HepG2 (cell line): ENCODE results near the gene MAP3K1.

Source experiments
- GLI4 ChIP-seq: sonication (generic); formaldehyde crosslinking; IDR thresholded peaks from 2 replicates; pipeline ENCODE4 v1.5.1; 2020; ENCODE audit warnings: missing genetic modification reagents, mild to moderate bottlenecking, moderate library complexity, borderline replicate concordance
- PBX3 ChIP-seq: sonication (generic); formaldehyde crosslinking; IDR thresholded peaks from 2 replicates; pipeline ENCODE4 v1.8.1; 2023; ENCODE audit warnings: missing genetic modification reagents, inconsistent platforms, borderline replicate concordance
- SP2 ChIP-seq: sonication (generic); formaldehyde crosslinking; IDR thresholded peaks from 2 replicates; pipeline ENCODE4 v1.5.1; 2020; ENCODE audit warnings: mild to moderate bottlenecking, missing genetic modification reagents
- TGIF2 ChIP-seq: IDR thresholded peaks from 2 replicates; pipeline ENCODE4 v1.6.1; 2016; ENCODE audit warnings: control low read depth, missing compliant biosample characterization
- ZBTB21 ChIP-seq: sonication (generic); formaldehyde crosslinking; IDR thresholded peaks from 2 replicates; pipeline ENCODE4 v1.4.0; 2020; ENCODE audit warnings: missing genetic modification reagents
- ZNF274 ChIP-seq: sonication (generic); formaldehyde crosslinking; IDR thresholded peaks from 2 replicates; pipeline ENCODE4 v1.5.1; 2020; ENCODE audit warnings: mild to moderate bottlenecking, missing genetic modification reagents
- ZNF362 ChIP-seq: sonication (generic); formaldehyde crosslinking; IDR thresholded peaks from 2 replicates; pipeline ENCODE4 v1.4.0; 2020; ENCODE audit warnings: missing genetic modification reagents, mild to moderate bottlenecking, borderline replicate concordance
- TF ChIP-seq, protein P1 (sequence below): IDR thresholded peaks from 2 replicates; pipeline ENCODE4 v1.6.1; 2012; ENCODE audit warnings: inconsistent platforms
- TF ChIP-seq, protein P2 (sequence below): sonication (generic); formaldehyde crosslinking; IDR thresholded peaks from 2 replicates; pipeline ENCODE4 v1.8.1; 2022; ENCODE audit warnings: mild to moderate bottlenecking, missing genetic modification reagents

DNA sequence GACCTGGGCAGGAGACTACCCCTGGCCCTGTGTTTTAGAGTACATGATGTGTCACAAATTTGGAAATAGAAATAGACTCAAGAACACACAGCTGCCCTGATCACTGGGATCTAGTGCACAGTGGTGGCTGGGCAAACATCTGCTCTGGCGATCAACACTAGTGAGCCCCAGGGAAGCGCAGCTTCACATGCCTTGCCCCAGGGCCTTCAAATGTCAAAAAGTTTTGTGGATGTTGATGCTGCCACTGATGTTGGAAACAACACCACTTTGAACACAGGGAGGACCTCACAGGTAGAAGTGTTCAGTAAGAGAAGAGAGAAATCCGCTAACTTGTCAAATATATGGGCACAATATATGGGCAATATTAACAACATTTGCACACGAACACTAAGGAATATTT lies 7.1 kb upstream of the MAP3K1 start:
- no peak for TF ChIP-seq ZNF362 (CRISPR knock-in tag)
- TF ChIP-seq GLI4 (CRISPR knock-in tag), result no peak
- no peak for TF ChIP-seq TGIF2 (CRISPR knock-in tag)
- no peak for TF ChIP-seq PBX3 (CRISPR knock-in tag)
- TF ChIP-seq ZBTB21 (CRISPR knock-in tag), result no peak
- TF ChIP-seq, protein P1, sequence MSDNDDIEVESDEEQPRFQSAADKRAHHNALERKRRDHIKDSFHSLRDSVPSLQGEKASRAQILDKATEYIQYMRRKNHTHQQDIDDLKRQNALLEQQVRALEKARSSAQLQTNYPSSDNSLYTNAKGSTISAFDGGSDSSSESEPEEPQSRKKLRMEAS, result no peak
- no peak for TF ChIP-seq SP2 (CRISPR knock-in tag)
- no peak for TF ChIP-seq ZNF274 (CRISPR knock-in tag)
- TF ChIP-seq, protein P2, sequence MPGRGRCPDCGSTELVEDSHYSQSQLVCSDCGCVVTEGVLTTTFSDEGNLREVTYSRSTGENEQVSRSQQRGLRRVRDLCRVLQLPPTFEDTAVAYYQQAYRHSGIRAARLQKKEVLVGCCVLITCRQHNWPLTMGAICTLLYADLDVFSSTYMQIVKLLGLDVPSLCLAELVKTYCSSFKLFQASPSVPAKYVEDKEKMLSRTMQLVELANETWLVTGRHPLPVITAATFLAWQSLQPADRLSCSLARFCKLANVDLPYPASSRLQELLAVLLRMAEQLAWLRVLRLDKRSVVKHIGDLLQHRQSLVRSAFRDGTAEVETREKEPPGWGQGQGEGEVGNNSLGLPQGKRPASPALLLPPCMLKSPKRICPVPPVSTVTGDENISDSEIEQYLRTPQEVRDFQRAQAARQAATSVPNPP, result no peak
